Measurements from ENCODE around the gene HLA-DQA1. TPM values are rescaled to one million over a fixed set of nuclear protein-coding genes. Genes with fewer than 3 reads are reported as not detected.

Gene HLA-DQA1
- total RNA-seq, 1 experiment from 2014 or later, result 0.22 TPM

DNA sequence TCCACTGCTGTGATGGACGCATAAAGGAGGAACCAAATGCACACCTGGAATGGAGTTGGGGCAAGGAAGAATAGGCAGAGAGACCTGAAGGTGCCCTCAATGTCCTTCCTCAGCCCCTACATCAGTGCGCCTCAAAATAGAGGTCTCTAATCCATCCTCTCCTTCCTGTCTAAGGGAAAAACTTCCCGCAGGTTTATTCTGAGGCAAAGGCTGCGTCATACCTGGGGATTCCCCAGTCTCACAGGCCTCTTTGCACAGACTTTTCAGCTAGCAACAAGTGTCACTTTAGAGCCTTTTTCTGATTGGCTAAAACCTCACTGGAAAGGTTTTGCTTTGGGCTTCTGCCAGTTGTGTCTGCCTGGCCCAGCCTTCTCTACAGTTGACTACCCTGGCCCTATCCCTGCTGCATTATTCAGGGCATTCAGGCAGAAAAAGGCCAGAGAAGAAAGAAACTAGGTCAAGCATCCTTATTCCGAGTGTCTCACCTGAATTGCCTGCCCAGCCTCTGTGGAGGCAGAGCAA, 31.1 kb downstream of the HLA-DQA1 start:
- Mint-ChIP-seq H3K36me3 (no peaks in the 10 kb centered on the region), H3K27me3 (ENCODE audit: low read depth) (peaks cover 44% of the 10 kb centered on the region), H3K4me3 (no peak overlapping the region), H3K9me3 (peaks cover 4% of the 10 kb centered on the region; the same call in 1 of the 2 replicates), H3K27ac (no peak overlapping the region), H3K4me1 (peaks cover 6% of the 10 kb centered on the region; the same call in 1 of the 2 replicates)
- ATAC-seq (no peak), DNase-seq (ENCODE audit: low spot score) (no peak)
- ChIA-PET POLR2A (no interaction called here), CTCF (no interaction called here)
- TF ChIP-seq RELA (CRISPR knock-in tag; IDR thresholded peaks at IDR 0.05; ENCODE audit: borderline replicate concordance) (no peak), CBFB (CRISPR knock-in tag; IDR thresholded peaks at IDR 0.05; ENCODE audit: low read depth) (no peak), ZNF219 (CRISPR knock-in tag; IDR thresholded peaks at IDR 0.05; ENCODE audit: borderline replicate concordance) (no peak)
- TF ChIP-seq, protein P1, sequence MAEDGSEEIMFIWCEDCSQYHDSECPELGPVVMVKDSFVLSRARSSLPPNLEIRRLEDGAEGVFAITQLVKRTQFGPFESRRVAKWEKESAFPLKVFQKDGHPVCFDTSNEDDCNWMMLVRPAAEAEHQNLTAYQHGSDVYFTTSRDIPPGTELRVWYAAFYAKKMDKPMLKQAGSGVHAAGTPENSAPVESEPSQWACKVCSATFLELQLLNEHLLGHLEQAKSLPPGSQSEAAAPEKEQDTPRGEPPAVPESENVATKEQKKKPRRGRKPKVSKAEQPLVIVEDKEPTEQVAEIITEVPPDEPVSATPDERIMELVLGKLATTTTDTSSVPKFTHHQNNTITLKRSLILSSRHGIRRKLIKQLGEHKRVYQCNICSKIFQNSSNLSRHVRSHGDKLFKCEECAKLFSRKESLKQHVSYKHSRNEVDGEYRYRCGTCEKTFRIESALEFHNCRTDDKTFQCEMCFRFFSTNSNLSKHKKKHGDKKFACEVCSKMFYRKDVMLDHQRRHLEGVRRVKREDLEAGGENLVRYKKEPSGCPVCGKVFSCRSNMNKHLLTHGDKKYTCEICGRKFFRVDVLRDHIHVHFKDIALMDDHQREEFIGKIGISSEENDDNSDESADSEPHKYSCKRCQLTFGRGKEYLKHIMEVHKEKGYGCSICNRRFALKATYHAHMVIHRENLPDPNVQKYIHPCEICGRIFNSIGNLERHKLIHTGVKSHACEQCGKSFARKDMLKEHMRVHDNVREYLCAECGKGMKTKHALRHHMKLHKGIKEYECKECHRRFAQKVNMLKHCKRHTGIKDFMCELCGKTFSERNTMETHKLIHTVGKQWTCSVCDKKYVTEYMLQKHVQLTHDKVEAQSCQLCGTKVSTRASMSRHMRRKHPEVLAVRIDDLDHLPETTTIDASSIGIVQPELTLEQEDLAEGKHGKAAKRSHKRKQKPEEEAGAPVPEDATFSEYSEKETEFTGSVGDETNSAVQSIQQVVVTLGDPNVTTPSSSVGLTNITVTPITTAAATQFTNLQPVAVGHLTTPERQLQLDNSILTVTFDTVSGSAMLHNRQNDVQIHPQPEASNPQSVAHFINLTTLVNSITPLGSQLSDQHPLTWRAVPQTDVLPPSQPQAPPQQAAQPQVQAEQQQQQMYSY (CRISPR knock-in tag; IDR thresholded peaks at IDR 0.05), result no peak
- TF ChIP-seq, protein P2, sequence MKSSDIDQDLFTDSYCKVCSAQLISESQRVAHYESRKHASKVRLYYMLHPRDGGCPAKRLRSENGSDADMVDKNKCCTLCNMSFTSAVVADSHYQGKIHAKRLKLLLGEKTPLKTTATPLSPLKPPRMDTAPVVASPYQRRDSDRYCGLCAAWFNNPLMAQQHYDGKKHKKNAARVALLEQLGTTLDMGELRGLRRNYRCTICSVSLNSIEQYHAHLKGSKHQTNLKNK (CRISPR knock-in tag; IDR thresholded peaks at IDR 0.05), result no peak

DNA sequence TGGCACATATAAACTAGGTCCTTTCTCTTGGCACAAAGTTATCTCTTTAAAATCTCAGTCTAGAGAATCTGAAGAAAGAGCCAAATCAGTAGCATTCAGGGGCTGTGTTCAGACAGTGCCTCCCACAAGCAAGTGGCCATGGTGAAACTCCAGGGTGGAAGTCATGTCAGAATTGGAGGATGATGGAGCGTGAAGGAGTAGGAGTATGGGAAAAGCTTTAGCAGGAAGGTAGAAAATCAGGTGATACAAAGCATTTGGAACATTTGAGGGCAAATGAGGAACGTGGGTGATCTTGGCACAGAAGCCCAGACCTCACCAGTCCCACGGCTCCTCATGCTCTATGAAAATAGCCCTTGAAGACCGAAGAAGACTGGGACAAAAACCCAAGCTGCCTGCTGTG, 32.0 kb downstream of the HLA-DQA1 start:
- ChIA-PET POLR2A (no interaction called here), CTCF (no interaction called here)
- no peak for TF ChIP-seq CREB1 (CRISPR knock-in tag; IDR thresholded peaks at IDR 0.05)
- no peak for TF ChIP-seq SMAD3 (CRISPR knock-in tag; IDR thresholded peaks at IDR 0.05; ENCODE audit: borderline replicate concordance)
- TF ChIP-seq JUN (CRISPR knock-in tag; IDR thresholded peaks at IDR 0.05), result no peak
- Mint-ChIP-seq H3K4me1 (peaks cover 6% of the 10 kb centered on the region; the same call in 1 of the 2 replicates), H3K27me3 (ENCODE audit: low read depth) (peaks cover 34% of the 10 kb centered on the region), H3K9me3 (peaks cover 6% of the 10 kb centered on the region; the same call in 1 of the 2 replicates), H3K36me3 (no peaks in the 10 kb centered on the region), H3K27ac (no peak overlapping the region), H3K4me3 (no peak overlapping the region)
- DNase-seq (ENCODE audit: low spot score) (no peak), ATAC-seq (no peak)

DNA sequence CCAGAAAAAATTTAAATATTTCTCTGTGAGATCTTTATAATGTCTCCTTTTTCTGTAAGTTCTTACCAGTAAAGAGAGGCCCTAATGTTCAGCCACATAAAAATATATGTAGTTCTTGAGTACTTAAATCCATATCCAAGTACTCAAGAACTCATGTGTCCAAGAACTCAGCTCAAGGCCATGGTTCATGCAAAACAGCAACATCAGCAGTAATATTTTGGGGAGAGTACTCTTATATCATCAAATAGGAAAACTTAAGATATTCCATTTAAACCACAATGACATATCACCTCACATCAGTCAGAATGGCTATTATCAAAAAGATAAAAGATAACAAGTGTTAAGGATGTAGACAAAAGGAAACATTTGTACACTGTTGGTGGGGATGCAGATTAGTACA, 32.7 kb downstream of the HLA-DQA1 start:
- CTCF ChIA-PET, result no interaction called here
- peaks cover 6% of the 10 kb centered on the region; the same call in 1 of the 2 replicates for H3K4me1 Mint-ChIP-seq
- H3K27me3 Mint-ChIP-seq (ENCODE audit: low read depth), result peaks cover 28% of the 10 kb centered on the region
- H3K36me3 Mint-ChIP-seq, result no peaks in the 10 kb centered on the region
- H3K9me3 Mint-ChIP-seq, result peaks cover 11% of the 10 kb centered on the region; the same call in 1 of the 2 replicates
- no peak overlapping the region for H3K27ac Mint-ChIP-seq
- DNase-seq (ENCODE audit: low spot score) (no peak), ATAC-seq (no peak)
- POLR2A ChIA-PET, result no interaction called here
- no peak overlapping the region for H3K4me3 Mint-ChIP-seq
- TF ChIP-seq NR2C2 (CRISPR knock-in tag; IDR thresholded peaks at IDR 0.05) (no peak), ELF4 (CRISPR knock-in tag; IDR thresholded peaks at IDR 0.05; ENCODE audit: low read depth) (no peak), TP53 (CRISPR knock-in tag; IDR thresholded peaks at IDR 0.05) (no peak), MXD4 (CRISPR knock-in tag; IDR thresholded peaks at IDR 0.05; ENCODE audit: borderline replicate concordance) (no peak), NFYB (CRISPR knock-in tag; conservative IDR thresholded peaks at IDR 0.05; ENCODE audit: low read depth) (no peak), CBFB (CRISPR knock-in tag; IDR thresholded peaks at IDR 0.05; ENCODE audit: low read depth) (no peak), ZNF121 (CRISPR knock-in tag; IDR thresholded peaks at IDR 0.05) (no peak)
- TF ChIP-seq, protein P3, sequence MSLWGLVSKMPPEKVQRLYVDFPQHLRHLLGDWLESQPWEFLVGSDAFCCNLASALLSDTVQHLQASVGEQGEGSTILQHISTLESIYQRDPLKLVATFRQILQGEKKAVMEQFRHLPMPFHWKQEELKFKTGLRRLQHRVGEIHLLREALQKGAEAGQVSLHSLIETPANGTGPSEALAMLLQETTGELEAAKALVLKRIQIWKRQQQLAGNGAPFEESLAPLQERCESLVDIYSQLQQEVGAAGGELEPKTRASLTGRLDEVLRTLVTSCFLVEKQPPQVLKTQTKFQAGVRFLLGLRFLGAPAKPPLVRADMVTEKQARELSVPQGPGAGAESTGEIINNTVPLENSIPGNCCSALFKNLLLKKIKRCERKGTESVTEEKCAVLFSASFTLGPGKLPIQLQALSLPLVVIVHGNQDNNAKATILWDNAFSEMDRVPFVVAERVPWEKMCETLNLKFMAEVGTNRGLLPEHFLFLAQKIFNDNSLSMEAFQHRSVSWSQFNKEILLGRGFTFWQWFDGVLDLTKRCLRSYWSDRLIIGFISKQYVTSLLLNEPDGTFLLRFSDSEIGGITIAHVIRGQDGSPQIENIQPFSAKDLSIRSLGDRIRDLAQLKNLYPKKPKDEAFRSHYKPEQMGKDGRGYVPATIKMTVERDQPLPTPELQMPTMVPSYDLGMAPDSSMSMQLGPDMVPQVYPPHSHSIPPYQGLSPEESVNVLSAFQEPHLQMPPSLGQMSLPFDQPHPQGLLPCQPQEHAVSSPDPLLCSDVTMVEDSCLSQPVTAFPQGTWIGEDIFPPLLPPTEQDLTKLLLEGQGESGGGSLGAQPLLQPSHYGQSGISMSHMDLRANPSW (CRISPR knock-in tag; conservative IDR thresholded peaks at IDR 0.05; ENCODE audit: low read depth), result no peak
- TF ChIP-seq, protein P2 (CRISPR knock-in tag; IDR thresholded peaks at IDR 0.05), result no peak
- TF ChIP-seq, protein P4, sequence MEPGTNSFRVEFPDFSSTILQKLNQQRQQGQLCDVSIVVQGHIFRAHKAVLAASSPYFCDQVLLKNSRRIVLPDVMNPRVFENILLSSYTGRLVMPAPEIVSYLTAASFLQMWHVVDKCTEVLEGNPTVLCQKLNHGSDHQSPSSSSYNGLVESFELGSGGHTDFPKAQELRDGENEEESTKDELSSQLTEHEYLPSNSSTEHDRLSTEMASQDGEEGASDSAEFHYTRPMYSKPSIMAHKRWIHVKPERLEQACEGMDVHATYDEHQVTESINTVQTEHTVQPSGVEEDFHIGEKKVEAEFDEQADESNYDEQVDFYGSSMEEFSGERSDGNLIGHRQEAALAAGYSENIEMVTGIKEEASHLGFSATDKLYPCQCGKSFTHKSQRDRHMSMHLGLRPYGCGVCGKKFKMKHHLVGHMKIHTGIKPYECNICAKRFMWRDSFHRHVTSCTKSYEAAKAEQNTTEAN (CRISPR knock-in tag; IDR thresholded peaks at IDR 0.05), result no peak
- TF ChIP-seq, protein P5, sequence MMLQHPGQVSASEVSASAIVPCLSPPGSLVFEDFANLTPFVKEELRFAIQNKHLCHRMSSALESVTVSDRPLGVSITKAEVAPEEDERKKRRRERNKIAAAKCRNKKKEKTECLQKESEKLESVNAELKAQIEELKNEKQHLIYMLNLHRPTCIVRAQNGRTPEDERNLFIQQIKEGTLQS (CRISPR knock-in tag; conservative IDR thresholded peaks at IDR 0.05), result no peak
- TF ChIP-seq, protein P6, sequence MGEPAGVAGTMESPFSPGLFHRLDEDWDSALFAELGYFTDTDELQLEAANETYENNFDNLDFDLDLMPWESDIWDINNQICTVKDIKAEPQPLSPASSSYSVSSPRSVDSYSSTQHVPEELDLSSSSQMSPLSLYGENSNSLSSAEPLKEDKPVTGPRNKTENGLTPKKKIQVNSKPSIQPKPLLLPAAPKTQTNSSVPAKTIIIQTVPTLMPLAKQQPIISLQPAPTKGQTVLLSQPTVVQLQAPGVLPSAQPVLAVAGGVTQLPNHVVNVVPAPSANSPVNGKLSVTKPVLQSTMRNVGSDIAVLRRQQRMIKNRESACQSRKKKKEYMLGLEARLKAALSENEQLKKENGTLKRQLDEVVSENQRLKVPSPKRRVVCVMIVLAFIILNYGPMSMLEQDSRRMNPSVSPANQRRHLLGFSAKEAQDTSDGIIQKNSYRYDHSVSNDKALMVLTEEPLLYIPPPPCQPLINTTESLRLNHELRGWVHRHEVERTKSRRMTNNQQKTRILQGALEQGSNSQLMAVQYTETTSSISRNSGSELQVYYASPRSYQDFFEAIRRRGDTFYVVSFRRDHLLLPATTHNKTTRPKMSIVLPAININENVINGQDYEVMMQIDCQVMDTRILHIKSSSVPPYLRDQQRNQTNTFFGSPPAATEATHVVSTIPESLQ (CRISPR knock-in tag; IDR thresholded peaks at IDR 0.05), result no peak

Data from WTC11 (cell line).